Measurements from ENCODE around the gene IMMT. TPM values are rescaled to one million over a fixed set of nuclear protein-coding genes. Genes with fewer than 3 reads are reported as not detected.

The IMMT gene
- total and polyA plus RNA-seq, 2 experiments from 2014 or later, result 71.0 to 96.7 TPM

DNA sequence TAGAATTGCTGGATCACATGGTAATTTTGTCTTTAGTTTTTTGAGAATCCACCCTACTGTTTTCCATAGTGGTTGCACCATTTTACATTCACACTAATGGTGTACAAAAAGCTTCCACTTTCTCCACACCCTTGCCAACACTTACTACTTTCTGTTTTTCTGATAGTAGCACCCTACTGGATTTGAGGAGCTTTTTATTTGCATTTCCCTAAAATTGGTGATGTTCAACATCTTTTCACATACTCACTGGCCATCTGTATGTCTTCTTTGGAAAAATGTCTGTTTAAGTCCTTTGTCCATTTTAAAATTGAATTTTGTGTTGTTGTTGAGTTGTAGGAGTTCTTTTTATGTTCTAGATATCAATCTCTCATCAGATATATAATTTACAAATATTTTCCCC is 93.1 kb downstream of the IMMT start:
- H3K9me3 Mint-ChIP-seq, result no peaks in the 10 kb centered on the region
- Histone ChIP-seq H3K79me2 (replicated peaks; ENCODE audit: insufficient read depth) (peaks cover 81% of the 10 kb centered on the region), H3F3A (replicated peaks; ENCODE audit: low read depth) (no peaks in the 10 kb centered on the region), H3K27me3 (ENCODE audit: insufficient read depth) (no peaks in the 10 kb centered on the region), H4K20me1 (replicated peaks; ENCODE audit: insufficient read depth) (peaks cover 36% of the 10 kb centered on the region), H3K4me2 (no peak overlapping the region), H3K27ac (ENCODE audit: low read depth) (no peak overlapping the region), H2AFZ (no peak overlapping the region), H3K36me3 (ENCODE audit: insufficient read depth) (peaks cover 26% of the 10 kb centered on the region; the same call in 1 of the 2 replicates), H3K4me1 (ENCODE audit: insufficient read depth) (peaks cover 7% of the 10 kb centered on the region), H3K9me2 (ENCODE audit: insufficient read depth) (no peaks in the 10 kb centered on the region), H3K4me3 (no peak overlapping the region)
- H3K27me3 Mint-ChIP-seq (ENCODE audit: insufficient read depth, low read depth, poor library complexity), result no peaks in the 10 kb centered on the region
- peaks cover 60% of the 10 kb centered on the region for H3K36me3 Mint-ChIP-seq (ENCODE audit: low read depth)
- peaks cover 13% of the 10 kb centered on the region for H3K4me1 Mint-ChIP-seq
- no peak for TF ChIP-seq NANOG (IDR thresholded peaks at IDR 0.05; ENCODE audit: borderline replicate concordance)
- TF ChIP-seq, protein P1, sequence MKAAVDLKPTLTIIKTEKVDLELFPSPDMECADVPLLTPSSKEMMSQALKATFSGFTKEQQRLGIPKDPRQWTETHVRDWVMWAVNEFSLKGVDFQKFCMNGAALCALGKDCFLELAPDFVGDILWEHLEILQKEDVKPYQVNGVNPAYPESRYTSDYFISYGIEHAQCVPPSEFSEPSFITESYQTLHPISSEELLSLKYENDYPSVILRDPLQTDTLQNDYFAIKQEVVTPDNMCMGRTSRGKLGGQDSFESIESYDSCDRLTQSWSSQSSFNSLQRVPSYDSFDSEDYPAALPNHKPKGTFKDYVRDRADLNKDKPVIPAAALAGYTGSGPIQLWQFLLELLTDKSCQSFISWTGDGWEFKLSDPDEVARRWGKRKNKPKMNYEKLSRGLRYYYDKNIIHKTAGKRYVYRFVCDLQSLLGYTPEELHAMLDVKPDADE (IDR thresholded peaks at IDR 0.05), result no peak
- TF ChIP-seq POLR2AphosphoS5 (IDR thresholded peaks at IDR 0.05; ENCODE audit: low read depth), result no peak
- TF ChIP-seq JUNB (IDR thresholded peaks at IDR 0.05; ENCODE audit: unreplicated experiment), result no peak
- TF ChIP-seq, protein P2, sequence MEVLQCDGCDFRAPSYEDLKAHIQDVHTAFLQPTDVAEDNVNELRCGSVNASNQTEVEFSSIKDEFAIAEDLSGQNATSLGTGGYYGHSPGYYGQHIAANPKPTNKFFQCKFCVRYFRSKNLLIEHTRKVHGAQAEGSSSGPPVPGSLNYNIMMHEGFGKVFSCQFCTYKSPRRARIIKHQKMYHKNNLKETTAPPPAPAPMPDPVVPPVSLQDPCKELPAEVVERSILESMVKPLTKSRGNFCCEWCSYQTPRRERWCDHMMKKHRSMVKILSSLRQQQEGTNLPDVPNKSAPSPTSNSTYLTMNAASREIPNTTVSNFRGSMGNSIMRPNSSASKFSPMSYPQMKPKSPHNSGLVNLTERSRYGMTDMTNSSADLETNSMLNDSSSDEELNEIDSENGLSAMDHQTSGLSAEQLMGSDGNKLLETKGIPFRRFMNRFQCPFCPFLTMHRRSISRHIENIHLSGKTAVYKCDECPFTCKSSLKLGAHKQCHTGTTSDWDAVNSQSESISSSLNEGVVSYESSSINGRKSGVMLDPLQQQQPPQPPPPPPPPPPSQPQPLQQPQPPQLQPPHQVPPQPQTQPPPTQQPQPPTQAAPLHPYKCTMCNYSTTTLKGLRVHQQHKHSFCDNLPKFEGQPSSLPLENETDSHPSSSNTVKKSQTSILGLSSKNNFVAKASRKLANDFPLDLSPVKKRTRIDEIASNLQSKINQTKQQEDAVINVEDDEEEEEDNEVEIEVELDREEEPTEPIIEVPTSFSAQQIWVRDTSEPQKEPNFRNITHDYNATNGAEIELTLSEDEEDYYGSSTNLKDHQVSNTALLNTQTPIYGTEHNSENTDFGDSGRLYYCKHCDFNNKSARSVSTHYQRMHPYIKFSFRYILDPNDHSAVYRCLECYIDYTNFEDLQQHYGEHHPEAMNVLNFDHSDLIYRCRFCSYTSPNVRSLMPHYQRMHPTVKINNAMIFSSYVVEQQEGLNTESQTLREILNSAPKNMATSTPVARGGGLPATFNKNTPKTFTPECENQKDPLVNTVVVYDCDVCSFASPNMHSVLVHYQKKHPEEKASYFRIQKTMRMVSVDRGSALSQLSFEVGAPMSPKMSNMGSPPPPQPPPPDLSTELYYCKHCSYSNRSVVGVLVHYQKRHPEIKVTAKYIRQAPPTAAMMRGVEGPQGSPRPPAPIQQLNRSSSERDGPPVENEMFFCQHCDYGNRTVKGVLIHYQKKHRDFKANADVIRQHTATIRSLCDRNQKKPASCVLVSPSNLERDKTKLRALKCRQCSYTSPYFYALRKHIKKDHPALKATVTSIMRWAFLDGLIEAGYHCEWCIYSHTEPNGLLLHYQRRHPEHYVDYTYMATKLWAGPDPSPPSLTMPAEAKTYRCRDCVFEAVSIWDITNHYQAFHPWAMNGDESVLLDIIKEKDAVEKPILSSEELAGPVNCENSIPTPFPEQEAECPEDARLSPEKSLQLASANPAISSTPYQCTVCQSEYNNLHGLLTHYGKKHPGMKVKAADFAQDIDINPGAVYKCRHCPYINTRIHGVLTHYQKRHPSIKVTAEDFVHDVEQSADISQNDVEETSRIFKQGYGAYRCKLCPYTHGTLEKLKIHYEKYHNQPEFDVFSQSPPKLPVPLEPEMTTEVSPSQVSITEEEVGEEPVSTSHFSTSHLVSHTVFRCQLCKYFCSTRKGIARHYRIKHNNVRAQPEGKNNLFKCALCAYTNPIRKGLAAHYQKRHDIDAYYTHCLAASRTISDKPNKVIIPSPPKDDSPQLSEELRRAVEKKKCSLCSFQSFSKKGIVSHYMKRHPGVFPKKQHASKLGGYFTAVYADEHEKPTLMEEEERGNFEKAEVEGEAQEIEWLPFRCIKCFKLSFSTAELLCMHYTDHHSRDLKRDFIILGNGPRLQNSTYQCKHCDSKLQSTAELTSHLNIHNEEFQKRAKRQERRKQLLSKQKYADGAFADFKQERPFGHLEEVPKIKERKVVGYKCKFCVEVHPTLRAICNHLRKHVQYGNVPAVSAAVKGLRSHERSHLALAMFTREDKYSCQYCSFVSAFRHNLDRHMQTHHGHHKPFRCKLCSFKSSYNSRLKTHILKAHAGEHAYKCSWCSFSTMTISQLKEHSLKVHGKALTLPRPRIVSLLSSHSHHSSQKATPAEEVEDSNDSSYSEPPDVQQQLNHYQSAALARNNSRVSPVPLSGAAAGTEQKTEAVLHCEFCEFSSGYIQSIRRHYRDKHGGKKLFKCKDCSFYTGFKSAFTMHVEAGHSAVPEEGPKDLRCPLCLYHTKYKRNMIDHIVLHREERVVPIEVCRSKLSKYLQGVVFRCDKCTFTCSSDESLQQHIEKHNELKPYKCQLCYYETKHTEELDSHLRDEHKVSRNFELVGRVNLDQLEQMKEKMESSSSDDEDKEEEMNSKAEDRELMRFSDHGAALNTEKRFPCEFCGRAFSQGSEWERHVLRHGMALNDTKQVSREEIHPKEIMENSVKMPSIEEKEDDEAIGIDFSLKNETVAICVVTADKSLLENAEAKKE (CRISPR knock-in tag; IDR thresholded peaks at IDR 0.05), result no peak
- TF ChIP-seq CREB1 (CRISPR knock-in tag; IDR thresholded peaks at IDR 0.05; ENCODE audit: low read depth), result no peak
- TF ChIP-seq EZH2phosphoT487 (IDR thresholded peaks at IDR 0.05; ENCODE audit: unreplicated experiment), result no peak
- TF ChIP-seq ZNF331 (CRISPR knock-in tag; IDR thresholded peaks at IDR 0.05; ENCODE audit: low read depth), result no peak
- no peak for TF ChIP-seq EZH2 (IDR thresholded peaks at IDR 0.05; ENCODE audit: low read depth, unreplicated experiment)
- TF ChIP-seq, protein P3, sequence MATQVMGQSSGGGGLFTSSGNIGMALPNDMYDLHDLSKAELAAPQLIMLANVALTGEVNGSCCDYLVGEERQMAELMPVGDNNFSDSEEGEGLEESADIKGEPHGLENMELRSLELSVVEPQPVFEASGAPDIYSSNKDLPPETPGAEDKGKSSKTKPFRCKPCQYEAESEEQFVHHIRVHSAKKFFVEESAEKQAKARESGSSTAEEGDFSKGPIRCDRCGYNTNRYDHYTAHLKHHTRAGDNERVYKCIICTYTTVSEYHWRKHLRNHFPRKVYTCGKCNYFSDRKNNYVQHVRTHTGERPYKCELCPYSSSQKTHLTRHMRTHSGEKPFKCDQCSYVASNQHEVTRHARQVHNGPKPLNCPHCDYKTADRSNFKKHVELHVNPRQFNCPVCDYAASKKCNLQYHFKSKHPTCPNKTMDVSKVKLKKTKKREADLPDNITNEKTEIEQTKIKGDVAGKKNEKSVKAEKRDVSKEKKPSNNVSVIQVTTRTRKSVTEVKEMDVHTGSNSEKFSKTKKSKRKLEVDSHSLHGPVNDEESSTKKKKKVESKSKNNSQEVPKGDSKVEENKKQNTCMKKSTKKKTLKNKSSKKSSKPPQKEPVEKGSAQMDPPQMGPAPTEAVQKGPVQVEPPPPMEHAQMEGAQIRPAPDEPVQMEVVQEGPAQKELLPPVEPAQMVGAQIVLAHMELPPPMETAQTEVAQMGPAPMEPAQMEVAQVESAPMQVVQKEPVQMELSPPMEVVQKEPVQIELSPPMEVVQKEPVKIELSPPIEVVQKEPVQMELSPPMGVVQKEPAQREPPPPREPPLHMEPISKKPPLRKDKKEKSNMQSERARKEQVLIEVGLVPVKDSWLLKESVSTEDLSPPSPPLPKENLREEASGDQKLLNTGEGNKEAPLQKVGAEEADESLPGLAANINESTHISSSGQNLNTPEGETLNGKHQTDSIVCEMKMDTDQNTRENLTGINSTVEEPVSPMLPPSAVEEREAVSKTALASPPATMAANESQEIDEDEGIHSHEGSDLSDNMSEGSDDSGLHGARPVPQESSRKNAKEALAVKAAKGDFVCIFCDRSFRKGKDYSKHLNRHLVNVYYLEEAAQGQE (IDR thresholded peaks at IDR 0.05; ENCODE audit: unreplicated experiment), result no peak
- no peak for TF ChIP-seq STAT1 (IDR thresholded peaks at IDR 0.05; ENCODE audit: unreplicated experiment)
- ATAC-seq (no peak), DNase-seq (ENCODE audit: low spot score) (no peak)
- no peak overlapping the region for H3K27ac Mint-ChIP-seq
- H3K4me3 Mint-ChIP-seq, result no peak overlapping the region
